Endothelial cell of hepatic sinusoid (primary cell): ENCODE results near the gene DNA2.

Experiments
- in situ Hi-C: cut with HindIII; loops from 2 replicates; pipeline ENCODE4 v1.10.0; 2017; ENCODE audit warnings: low sequenced_read_pairs

DNA2 gene

DNA sequence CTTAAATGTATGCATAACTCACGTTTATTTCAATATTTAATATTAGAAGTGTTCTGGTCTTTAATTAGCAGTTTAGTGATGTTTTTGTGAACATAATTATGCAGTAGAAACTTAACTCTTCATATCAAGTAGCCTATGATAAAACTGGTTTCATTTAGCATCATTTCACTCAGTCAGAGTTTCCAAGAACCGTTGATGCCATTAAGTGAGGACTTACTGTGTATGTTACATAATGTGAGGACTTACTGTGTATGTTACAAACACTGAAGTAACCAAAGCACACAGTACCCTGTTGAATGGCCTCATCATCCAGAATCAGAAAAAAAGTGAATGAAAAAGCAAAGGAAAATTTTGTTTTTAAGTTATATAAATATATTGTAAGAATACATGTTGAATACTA lies 106.2 kb downstream of the DNA2 start:
- in situ Hi-C loops, result no loop called here

DNA sequence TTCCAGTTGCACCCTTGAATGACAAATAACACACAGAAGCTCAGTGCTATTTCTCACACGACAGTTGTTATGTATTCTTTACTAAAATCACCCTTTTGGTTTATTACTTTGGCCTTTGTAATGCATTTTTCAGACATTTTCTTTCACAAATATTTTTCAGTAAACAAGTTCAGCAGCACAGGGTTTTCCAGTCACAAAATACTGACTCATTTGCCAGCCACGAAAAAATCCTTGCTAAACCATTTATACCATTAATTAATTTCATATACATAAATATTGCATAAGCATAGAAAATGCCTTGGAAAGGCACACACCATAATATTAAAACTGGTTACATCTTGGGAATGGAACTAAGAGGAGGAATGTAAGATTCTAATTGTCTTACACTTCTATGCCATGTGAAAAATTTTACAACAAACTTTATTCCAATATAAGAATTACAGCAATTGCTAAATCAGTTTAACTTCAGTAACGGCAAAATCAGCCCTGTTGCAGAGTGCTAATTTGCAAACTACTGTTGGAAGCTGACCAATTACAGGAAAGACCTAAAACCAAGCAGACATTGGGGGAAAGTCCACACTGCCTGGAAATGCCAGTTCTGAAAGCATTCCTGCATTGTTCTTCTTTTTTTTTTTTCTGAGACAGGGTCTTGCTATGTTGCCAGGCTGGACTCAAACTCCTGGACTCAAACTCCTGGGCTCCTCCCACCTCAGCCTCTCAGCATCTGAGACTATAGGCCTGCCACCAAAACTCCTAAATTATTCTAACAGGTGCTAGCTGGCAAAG lies 107.5 kb downstream of the DNA2 start:
- in situ Hi-C loops, result no loop called here
